Measurements from ENCODE around the gene RASSF8. TPM values are rescaled to one million over a fixed set of nuclear protein-coding genes. Genes with fewer than 3 reads are reported as not detected.

RASSF8 gene
- total RNA-seq, 1 experiment from 2014 or later, result 22.9 TPM

DNA sequence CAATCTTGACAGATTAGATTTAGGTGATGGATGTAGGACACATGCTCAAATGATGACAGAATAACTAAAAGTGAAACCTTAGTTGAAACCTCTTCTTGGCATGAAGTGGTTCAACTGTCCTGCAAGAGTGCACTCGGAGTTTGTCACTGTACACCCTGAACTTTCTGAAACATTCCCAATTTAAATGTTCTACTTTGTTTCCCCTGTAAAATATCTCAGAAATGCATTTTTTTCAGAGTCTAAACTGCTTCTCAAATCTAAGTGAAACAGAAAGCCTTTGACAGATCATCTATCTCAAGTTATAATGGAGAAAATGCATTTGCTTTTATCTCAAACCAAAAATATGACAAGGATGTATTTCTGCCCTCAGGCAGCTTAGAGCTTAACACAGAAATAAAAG, 100.3 kb downstream of the RASSF8 start:
- DNase-seq, result no peak
- no peak overlapping the region for H3K4me3 ChIP-seq (ENCODE audit: insufficient read depth, low read depth, low read length)
- no peaks in the 10 kb centered on the region for H3K27me3 ChIP-seq (ENCODE audit: control insufficient read depth, insufficient read depth, low read length)
- no peaks in the 10 kb centered on the region; the same call in 1 of the 2 replicates for H3K36me3 ChIP-seq (replicated peaks; ENCODE audit: control insufficient read depth, insufficient read depth, low read length)

- DNase-seq, result no peak
- Histone ChIP-seq H3K36me3 (replicated peaks; ENCODE audit: control insufficient read depth, insufficient read depth, low read length) (no peaks in the 10 kb centered on the region), H3K4me3 (ENCODE audit: insufficient read depth, low read depth, low read length) (no peak overlapping the region), H3K27me3 (ENCODE audit: control insufficient read depth, insufficient read depth, low read length) (no peaks in the 10 kb centered on the region)
These were observed 103.5 kb downstream of the RASSF8 start for GRCh38 chr12:26062006-26062405.

- Histone ChIP-seq H3K4me3 (ENCODE audit: insufficient read depth, low read depth, low read length) (no peak overlapping the region), H3K36me3 (replicated peaks; ENCODE audit: control insufficient read depth, insufficient read depth, low read length) (no peaks in the 10 kb centered on the region), H3K27me3 (ENCODE audit: control insufficient read depth, insufficient read depth, low read length) (no peaks in the 10 kb centered on the region)
- no peak for DNase-seq
These were observed 104.1 kb downstream of the RASSF8 start for GRCh38 chr12:26062566-26062965.

- Histone ChIP-seq H3K4me3 (ENCODE audit: insufficient read depth, low read depth, low read length) (no peak overlapping the region), H3K36me3 (replicated peaks; ENCODE audit: control insufficient read depth, insufficient read depth, low read length) (no peaks in the 10 kb centered on the region), H3K27me3 (ENCODE audit: control insufficient read depth, insufficient read depth, low read length) (no peaks in the 10 kb centered on the region)
- DNase-seq, result no peak
These were observed 107.0 kb downstream of the RASSF8 start for GRCh38 chr12:26065451-26065850.

DNA sequence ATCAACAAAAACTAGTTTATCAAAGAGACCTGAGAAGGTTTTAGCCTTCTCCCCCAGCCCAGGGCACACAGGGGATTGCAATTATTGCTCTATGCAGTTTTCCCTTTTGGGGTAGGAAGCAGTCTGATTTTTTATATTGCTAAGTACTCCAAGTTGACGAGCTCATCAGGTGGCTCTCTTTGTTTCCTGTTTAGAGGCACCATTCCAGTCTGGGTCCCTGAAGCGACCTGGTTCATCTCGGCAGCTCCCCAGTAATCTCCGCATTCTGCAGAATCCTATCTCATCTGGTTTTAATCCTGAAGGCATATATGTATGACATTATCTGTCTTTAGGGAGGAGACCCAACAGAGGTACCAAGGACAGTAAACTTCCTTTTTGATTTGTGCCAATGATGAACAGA, 110.0 kb downstream of the RASSF8 start:
- H3K36me3 ChIP-seq (replicated peaks; ENCODE audit: control insufficient read depth, insufficient read depth, low read length), result no peaks in the 10 kb centered on the region
- H3K4me3 ChIP-seq (ENCODE audit: insufficient read depth, low read depth, low read length), result no peak overlapping the region
- H3K27me3 ChIP-seq (ENCODE audit: control insufficient read depth, insufficient read depth, low read length), result no peaks in the 10 kb centered on the region
- peak; percentile 24 for DNase-seq

- no peak for DNase-seq
- no peak overlapping the region for H3K4me3 ChIP-seq (ENCODE audit: insufficient read depth, low read depth, low read length)
- H3K36me3 ChIP-seq (replicated peaks; ENCODE audit: control insufficient read depth, insufficient read depth, low read length), result no peaks in the 10 kb centered on the region
- H3K27me3 ChIP-seq (ENCODE audit: control insufficient read depth, insufficient read depth, low read length), result no peaks in the 10 kb centered on the region
These were observed 111.3 kb downstream of the RASSF8 start for GRCh38 chr12:26069796-26070195.

GRCh38 chr12:26077915-26078702, 119.6 kb downstream of the RASSF8 start:
- DNase-seq, result no peak
- no peaks in the 10 kb centered on the region for H3K36me3 ChIP-seq (replicated peaks; ENCODE audit: control insufficient read depth, insufficient read depth, low read length)

DNA sequence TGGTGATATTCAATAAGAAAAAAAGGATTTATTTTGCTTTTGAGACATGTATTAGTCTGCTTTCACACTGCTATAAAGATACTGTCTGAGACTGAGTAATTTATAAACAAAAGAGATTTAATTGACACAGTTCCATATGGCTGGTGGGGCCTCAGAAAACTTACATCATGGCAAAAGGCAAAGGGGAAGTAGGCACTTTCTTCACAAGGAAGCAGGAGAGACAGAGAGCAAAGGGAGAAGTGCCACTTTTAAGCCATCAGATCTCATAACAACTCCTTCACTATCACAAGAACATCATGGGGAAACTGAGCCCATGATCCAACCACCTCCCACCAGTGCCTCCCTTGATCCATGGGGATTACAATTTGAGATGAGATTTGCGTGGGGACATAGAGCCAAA, 122.4 kb downstream of the RASSF8 start:
- Histone ChIP-seq H3K27me3 (ENCODE audit: control insufficient read depth, insufficient read depth, low read length) (no peaks in the 10 kb centered on the region), H3K4me3 (ENCODE audit: insufficient read depth, low read depth, low read length) (no peak overlapping the region), H3K36me3 (replicated peaks; ENCODE audit: control insufficient read depth, insufficient read depth, low read length) (no peaks in the 10 kb centered on the region)
- no peak for DNase-seq

More at GRCh38 chr12:26077915-26078702, 119.6 kb downstream of the RASSF8 start:
- no peaks in the 10 kb centered on the region for H3K27me3 ChIP-seq (ENCODE audit: control insufficient read depth, insufficient read depth, low read length)
- H3K4me3 ChIP-seq (ENCODE audit: insufficient read depth, low read depth, low read length), result no peak overlapping the region

GRCh38 chr12:26086936-26087335, 128.5 kb downstream of the RASSF8 start:
- no peak for DNase-seq
- H3K4me3 ChIP-seq (ENCODE audit: insufficient read depth, low read depth, low read length), result no peak overlapping the region
- H3K27me3 ChIP-seq (ENCODE audit: control insufficient read depth, insufficient read depth, low read length), result no peaks in the 10 kb centered on the region
- H3K36me3 ChIP-seq (replicated peaks; ENCODE audit: control insufficient read depth, insufficient read depth, low read length), result no peaks in the 10 kb centered on the region

DNA sequence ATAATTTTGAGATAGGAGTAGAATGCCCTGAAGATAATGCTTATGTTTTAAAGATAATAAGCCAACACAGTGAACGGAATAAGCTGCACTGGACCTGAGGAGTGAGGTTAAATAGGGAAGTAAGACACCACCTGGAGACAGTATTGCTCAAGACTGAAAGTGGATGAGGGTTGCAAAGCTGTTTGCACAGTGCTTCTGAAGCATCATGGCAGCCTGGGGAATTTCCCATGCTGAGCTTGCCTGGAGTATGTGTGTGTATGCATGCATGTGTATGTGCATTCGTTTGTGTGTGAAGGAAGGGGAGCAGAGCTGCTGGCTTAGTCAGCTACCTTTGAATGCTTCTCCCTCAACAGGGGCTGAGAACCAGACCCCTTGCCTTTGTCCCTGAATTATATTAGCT, 130.5 kb downstream of the RASSF8 start:
- H3K36me3 ChIP-seq (replicated peaks; ENCODE audit: control insufficient read depth, insufficient read depth, low read length), result no peaks in the 10 kb centered on the region
- H3K4me3 ChIP-seq (ENCODE audit: insufficient read depth, low read depth, low read length), result no peak overlapping the region
- H3K27me3 ChIP-seq (ENCODE audit: control insufficient read depth, insufficient read depth, low read length), result no peaks in the 10 kb centered on the region
- no peak for DNase-seq

DNA sequence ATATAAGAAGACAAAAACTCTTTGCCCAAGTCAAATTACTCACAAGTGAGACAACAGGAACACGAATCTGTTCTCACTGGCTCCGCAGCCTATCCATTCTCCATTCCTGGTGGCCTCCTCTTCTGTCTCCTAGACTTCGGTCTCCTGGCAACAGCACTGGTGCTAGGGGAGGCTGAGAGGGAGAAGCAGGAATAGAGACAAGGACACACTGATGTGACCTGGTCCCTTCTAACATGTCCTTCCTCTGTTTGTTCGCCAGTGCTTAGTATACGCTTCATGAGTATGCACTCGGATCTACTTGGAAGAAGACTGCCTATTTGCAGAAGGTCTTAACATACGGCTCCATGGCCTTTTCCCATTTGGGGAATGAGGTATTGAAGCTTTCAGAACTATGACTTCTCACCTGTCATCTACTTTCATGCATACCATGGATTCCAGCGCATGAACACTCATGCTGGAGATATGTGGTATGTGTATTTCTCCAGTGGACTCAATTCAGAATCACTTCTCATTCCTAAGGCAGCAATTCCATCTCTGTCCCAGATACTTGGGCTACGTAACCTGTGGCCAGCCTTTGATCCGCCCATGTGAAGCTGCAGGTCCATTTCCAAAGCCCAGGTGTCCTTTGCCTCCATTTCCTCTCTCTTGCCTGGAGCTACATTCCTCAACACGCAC, 132.5 kb downstream of the RASSF8 start:
- DNase-seq, result no peak
- H3K27me3 ChIP-seq (ENCODE audit: control insufficient read depth, insufficient read depth, low read length), result no peaks in the 10 kb centered on the region
- H3K36me3 ChIP-seq (replicated peaks; ENCODE audit: control insufficient read depth, insufficient read depth, low read length), result no peaks in the 10 kb centered on the region
- no peak overlapping the region for H3K4me3 ChIP-seq (ENCODE audit: insufficient read depth, low read depth, low read length)

DNA sequence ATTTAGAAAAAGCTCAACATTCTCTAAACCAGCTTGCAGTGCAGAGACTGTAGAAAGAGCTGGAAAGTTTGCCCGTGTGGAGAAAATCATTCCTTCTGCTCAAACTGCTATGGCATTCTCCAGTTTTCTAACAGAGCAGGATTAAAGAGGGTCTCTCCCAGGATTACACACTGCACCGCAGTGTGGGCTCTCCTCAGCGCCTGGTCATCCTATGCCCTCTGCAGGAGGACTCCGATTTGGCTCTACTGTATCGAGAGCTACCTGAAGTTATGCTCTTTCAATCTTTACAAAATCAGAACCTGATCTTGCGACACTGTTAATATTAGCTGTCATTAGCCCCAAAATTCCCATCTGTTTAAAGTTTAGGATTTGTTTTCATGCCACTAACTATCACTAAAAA, 133.3 kb downstream of the RASSF8 start:
- Histone ChIP-seq H3K27me3 (ENCODE audit: control insufficient read depth, insufficient read depth, low read length) (no peaks in the 10 kb centered on the region), H3K4me3 (ENCODE audit: insufficient read depth, low read depth, low read length) (no peak overlapping the region), H3K36me3 (replicated peaks; ENCODE audit: control insufficient read depth, insufficient read depth, low read length) (no peaks in the 10 kb centered on the region)
- DNase-seq, result peak; percentile 12

DNA sequence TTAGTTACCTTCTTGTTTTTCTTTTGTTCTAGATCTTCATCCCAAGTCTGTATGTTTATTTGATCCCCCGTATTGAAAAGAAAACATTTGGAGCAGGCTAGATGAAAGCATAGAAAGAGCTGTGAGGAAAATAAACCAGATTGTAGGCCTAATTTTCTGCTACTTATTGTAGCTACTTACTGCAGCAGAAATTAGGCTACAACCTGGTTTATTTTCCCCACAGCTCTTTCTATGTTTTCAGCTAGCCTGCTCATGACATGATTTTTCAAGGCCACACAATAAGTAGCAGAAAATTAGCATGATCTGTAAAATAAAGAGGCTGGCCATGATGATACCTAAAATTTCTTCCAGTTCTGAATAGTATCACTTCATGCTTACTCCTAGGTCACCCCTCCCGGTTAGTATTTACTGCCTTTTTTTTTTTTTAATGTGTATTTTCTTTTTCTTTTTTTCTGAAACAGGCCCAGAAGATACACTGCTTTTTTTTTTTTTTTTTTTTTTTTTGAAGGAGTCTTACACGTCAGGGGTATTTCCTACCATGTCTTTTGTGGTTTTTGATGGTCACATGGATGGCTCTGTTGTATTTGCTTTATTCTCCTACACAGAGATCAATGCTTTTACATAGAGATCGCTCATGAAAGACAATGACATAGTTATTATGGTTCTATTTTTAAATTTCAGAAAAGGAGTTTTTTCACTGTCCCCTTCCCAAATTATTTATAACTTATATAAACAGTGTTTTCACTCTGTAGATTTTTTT, 134.0 kb downstream of the RASSF8 start:
- no peak for DNase-seq
- Histone ChIP-seq H3K4me3 (ENCODE audit: insufficient read depth, low read depth, low read length) (no peak overlapping the region), H3K27me3 (ENCODE audit: control insufficient read depth, insufficient read depth, low read length) (no peaks in the 10 kb centered on the region), H3K36me3 (replicated peaks; ENCODE audit: control insufficient read depth, insufficient read depth, low read length) (no peaks in the 10 kb centered on the region)

DNA sequence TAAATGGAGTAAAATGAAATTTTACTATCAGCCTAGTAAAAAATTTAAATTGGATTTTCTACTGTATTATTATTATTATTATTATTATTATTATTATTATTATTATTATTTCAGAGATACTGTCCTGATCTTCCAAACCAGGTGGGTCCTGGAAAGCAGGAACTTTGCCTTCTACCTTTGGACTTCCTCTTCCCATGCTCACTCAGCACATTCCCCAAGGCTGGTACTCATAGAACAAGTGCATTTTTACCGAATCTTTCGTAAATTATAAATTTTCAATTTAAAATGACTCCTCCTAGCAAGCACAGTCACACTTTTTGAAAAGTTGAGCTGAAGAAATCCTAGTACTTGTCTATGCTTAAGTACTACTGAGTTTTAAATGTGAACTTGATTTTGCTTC, 136.7 kb downstream of the RASSF8 start:
- no peaks in the 10 kb centered on the region for H3K36me3 ChIP-seq (replicated peaks; ENCODE audit: control insufficient read depth, insufficient read depth, low read length)
- no peaks in the 10 kb centered on the region for H3K27me3 ChIP-seq (ENCODE audit: control insufficient read depth, insufficient read depth, low read length)
- DNase-seq, result no peak
- no peak overlapping the region for H3K4me3 ChIP-seq (ENCODE audit: insufficient read depth, low read depth, low read length)

DNA sequence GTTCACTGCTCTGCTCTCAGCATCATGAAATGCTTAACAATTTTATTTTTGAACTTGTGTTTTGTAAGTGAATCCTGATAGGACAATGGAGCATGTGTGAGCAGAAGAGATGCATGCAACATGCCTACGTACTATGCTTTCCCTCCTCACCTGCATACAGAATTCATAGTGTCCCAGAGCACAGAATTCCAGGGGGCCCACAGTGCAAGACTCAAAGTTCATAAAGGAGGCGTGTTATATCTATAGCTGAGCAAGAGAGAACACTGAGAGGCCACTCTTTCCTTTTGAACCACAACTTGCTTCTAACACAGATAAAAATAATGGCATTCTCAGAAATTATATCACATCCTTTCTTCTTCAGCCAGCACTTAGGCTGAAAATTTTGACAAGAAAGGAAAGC, 137.6 kb downstream of the RASSF8 start:
- Histone ChIP-seq H3K36me3 (replicated peaks; ENCODE audit: control insufficient read depth, insufficient read depth, low read length) (no peaks in the 10 kb centered on the region), H3K4me3 (ENCODE audit: insufficient read depth, low read depth, low read length) (no peak overlapping the region), H3K27me3 (ENCODE audit: control insufficient read depth, insufficient read depth, low read length) (no peaks in the 10 kb centered on the region)
- no peak for DNase-seq

Measured in H7 (cell line).